HG03066 (cell line): ENCODE results near the gene SLC17A4.
"Not testable (repeated sequence)": the region's sequence is repeated elsewhere in the genome, so short reads cannot be mapped to it uniquely, and the experiment has no call there.

ENCODE experiments used
- ATAC-seq: cut with Tn5 transposase; IDR thresholded peaks from one replicate; pipeline ENCODE4 v1.9.1; 2021; ENCODE audit warnings: low read depth; ENCODE audit not compliant: unreplicated experiment

Gene SLC17A4

DNA sequence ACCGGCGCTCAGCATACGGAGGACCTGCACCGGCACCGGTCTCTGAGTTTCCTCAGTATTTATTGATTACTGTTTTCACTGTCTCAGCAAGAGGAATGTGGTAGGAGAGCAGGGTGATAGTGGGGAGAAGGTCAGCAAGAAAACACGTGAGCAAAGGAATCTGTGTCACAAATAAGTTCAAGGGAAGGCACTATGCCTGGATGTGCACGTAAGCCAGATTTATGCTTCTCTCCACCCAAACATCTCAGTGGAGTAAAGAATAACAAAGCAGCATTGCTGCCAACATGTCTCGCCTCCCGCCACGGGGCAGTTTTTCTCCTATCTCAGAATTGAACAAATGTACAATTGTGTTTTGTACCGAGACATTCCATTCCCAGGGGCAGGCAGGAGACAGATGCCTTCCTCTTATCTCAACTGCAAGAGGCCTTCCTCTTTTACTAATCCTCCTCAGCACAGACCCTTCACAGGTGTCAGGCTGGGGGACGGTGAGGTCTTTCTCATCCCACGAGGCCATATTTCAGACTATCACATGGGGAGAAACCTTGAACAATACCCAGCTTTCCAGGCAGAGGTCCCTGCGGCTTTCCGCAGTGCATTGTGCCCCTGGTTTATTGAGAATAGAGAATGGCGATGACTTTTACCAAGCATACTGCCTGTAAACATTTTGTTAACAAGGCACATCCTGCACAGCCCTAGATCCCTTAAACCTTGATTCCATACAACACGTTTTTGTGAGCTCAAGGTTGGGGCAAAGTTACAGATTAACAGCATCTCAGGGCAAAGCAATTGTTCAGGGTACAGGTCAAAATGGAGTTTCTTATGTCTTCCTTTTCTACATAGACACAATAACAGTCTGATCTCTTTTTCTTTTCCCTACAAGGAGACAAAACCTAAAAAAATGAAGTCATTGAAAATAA is 5.7 kb upstream of the SLC17A4 start:
- ATAC-seq: not testable (repeated sequence)

DNA sequence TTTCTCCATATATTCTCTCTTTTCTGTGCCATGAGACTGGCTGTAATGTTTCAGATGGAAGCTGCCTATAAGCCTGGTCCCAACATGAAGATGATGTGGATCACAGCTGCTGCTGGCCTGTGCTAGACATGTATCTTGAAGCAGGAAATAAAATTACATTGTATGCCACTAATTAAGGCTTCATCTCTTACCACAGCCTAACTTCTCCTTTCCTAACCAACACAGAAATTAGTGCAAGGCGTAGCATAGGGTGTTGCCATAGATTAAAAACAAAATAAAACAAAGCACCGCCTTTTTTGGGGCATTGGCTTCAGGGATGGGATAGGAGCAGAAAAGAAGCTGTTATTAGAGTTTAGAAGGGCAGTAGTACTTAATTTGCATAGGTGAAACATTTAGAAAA is 4.7 kb upstream of the SLC17A4 start:
- ATAC-seq: no peak

DNA sequence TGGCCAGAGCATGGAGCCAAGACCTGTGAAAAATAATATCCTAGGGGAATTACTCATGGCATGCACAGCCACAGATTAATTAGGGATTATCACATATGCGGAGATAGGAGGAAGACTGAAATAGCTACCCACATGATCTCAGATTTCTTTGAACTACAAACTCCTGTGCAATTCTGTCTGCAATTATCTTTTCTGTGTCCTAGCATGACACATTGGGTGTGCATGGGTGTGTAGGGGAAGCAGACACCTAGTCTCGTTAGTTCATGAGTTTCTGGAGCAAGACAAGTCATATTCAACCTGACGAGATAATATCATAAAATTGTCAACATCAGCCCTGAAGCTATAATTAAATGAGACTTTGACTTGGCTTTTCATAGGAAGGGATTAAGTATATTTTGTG is 3.6 kb upstream of the SLC17A4 start:
- ATAC-seq: no peak

DNA sequence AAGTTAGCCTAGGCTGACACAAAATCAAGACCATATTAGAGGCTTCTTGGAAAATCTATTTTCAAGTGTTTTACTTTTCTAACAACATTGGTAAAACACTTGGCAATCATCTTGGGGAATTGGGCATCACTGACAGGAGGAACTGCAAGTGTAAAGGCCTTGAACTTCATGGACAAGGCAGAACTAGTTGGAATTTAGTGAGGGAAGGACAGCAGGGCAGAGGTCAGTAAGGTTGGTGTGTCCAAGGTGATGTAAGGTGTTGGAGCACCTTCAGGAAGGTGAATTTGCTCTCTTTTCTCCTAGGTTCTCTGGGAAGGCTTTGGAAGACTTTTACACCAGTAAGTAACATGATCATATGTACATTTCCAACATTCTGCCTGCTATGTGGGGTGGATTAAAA is 1.5 kb upstream of the SLC17A4 start:
- ATAC-seq: no peak

DNA sequence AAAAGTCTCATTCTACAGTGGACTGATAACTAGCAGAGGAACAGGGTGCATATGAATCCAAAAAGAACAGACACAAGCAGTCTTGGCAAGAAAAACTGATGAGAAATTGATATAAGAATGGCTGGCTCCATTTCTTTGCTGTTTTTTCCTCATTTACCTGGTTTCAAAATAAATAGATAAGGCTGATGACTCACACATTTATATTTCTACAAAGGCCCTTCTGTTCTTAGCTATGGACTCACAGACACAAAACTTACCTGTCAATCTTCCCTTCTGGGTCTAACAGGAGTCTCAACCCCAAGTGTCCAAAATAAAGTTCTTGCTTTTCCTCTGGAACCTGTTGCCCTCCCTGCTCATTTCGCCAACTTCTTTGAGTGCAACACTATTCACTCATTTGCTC is 941 bp downstream of the SLC17A4 start:
- no peak for ATAC-seq

DNA sequence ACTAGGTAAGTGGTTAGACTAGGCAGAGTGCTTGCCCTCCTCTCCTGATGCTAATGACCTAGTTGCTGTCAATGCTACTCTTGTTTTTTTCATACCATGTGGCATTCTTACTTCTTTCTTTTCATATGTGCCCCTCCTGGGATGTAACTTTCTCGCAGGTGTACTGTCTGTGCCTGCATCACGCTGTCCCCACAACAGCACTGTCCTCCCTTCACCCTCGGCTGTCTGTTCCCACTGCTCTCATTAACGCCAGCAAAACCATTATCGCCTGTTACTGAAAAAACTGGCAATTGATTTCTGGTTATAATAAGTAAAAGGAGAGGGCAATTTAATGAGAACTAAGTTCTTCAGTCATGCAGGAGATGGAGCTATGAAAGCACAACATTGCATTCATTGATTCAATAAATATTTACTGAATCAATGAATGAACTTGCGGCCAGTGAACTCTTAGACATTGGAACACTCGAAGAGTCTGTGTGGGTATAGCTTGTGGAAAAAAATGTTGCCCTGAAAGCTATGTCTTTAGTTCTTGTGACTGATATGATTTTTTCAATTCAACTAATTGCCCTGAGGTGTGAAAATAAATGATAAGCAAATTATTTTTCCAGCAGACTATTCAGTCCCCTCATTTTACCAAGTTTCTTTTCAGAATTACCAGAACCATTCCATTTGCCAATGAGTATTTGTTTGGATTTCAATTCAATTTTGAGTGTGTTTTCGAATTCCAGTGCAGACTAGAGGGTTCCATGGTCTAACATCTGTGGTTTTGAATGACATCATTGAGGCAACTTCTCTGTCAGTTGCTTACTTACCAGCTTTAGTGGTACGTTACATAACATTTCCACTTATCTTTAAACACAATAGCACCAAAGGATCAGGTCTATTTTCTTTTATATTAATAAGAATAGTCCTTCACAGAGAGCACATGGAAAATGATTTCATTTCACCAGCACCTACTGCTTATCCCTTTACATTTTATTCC is 2.1 kb downstream of the SLC17A4 start:
- ATAC-seq: no peak

DNA sequence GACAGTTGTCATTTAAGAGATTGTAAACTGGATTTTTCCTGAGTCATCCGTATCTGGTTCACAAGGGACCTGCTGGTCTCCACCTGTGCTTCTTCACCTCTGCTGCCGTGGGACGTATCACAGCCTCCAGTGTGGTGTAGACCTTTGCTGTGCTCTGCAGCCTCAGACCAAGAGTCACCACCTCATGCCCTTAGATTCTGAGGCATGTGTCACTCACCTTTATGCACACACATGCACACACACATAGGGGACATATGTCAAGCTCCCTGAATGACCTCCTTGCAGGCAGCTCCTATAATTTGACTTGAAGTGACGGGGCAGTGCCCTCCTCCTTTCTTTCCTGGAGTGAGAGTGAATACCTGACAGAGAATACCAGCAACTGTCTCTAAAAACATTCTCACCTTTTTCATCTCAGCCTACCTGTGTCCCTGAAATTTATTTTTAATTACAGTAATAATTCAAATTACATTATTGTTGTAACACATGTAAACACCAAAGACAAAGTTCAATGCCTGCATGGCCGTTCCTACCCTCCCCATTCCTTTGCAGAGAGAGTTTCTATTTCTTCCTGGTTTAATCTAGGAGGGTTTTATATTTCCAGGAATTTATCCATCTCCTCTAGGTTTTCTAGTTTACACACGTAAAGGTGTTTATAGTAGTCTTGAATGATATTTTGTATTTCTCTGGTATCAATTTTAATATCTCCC is 3.5 kb downstream of the SLC17A4 start:
- no peak for ATAC-seq

DNA sequence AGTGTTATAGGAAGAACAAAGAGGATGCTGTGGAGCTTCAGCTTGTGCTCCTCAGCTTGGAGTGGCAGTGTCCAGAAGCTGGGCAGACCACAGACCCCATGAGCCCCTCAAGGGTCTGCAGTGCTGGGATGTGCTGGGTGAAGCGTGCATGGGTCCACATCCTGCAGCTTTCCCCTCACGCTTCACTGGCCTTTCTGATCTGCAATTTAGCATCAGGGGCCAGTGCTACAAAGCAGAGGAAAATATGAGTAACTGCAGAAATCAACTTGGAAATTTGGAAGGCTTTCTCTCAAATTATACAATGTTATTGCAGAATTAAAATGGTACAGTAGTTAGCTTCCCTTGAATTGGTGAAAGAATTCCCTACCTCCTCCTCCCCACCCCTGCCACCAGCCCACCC is 10.1 kb downstream of the SLC17A4 start:
- ATAC-seq: no peak

DNA sequence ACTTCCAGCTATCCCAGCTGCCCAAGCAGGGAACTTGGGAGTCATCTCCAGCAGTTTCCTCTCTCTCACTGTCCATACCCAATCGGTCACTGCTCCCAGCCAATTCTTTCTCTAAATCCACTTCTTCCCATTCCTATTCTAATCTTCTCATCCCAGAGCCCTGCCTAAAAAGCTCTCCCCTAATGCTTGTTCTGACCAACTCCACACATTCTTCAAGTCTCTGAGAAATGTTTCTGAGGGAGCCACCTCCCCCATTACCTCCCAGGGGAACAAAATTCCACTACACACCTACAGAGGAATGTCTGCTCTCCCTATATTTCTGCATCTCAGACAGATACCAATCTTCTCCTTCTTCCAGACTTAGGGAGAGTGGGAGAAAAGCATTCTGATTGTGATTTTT is 14.0 kb downstream of the SLC17A4 start:
- no peak for ATAC-seq

DNA sequence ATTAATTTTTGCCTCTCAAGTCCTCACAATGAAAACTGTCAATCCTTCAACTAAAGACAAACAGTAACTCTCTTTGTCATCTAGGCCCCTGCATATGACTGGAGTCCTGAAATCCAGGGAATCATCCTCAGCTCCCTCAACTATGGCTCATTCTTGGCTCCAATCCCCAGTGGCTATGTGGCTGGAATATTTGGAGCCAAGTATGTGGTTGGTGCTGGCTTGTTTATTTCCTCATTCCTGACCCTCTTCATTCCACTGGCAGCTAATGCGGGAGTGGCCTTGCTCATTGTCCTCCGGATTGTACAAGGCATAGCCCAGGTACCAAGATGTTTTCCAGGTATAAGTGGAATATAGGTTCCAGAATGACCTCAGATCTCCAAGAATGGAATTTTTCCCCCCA is 15.4 kb downstream of the SLC17A4 start:
- no peak for ATAC-seq

DNA sequence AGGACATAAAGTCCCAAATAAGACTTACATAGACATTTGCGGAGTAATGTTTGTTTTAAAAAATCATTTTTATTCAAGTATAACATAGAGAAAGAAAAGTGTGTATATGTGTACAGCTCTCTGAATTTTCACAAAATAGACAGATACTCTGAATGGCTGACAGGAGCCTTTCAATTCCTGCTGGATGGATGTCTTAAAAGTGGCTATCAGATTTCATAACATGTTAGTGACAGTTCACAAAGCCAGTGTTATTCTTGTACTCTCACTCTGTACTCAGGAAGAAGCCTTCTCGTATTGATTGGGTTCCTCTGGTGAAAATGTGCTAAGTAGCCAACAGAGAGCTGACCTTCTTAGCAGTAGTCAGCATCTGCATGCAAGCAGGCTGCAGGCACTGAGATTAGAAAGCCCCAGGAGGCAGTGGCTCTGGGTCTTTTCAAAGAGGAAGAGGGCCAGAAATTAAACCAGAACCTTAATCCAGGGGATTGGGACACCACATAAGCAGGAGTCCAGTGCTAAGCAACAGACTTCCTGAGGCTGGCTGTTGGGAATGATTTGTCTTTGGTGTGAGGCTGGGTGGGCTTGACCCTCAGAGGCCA is 19.7 kb downstream of the SLC17A4 start:
- ATAC-seq: no peak

DNA sequence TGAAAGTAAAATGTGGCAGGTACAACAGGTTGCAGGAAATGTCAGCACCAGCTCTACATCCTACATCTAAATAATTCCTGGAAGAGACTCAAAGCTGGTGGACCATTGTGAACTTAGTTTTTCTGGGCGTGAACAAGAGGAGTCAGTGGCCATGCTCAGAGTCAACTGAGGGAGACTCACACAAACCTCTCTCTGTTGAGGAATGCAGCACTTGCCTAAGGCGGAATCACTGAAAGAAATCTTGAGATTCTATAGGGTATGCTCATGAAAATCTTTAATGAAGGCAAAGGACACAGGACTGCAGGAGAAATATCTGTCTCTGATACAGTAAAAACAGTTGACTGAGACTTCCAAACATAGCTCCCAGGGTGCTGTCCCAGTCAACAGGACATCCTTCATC is 22.5 kb downstream of the SLC17A4 start:
- ATAC-seq: no peak

DNA sequence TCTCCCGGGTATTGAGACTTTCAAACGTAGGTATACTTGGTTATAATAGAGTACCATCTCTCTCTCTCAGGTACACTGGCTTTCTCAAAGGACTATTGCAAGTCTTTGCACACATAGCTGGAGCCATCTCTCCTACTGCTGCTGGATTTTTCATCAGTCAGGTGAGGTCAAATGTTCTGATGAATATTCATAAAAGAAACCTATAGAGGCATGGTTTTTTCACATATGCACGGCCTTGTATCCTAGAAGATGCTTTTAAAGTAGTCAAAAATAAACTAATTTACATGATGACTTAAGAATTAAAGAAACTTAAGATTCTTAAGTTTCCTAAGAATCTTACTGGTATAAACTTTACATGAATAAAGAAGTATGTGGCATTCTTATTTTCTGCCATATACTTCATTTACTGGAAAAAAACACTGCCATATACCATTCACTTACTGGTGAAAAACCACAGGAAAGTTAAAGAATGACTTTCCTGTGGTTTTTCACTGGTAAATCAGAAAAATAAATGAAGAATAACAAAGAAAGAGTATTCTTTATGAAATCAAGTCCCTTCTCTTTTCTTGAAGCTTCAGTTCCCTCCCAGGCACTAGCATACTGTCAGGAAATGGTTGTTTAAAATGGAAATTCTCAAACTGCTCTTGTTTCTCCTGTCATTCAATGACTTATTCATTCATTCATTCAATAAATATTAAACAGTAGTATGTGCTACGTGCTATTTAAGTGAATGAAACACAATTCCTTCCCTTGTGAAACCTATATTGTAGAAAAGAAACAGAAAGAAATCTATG is 23.5 kb downstream of the SLC17A4 start:
- ATAC-seq: no peak

DNA sequence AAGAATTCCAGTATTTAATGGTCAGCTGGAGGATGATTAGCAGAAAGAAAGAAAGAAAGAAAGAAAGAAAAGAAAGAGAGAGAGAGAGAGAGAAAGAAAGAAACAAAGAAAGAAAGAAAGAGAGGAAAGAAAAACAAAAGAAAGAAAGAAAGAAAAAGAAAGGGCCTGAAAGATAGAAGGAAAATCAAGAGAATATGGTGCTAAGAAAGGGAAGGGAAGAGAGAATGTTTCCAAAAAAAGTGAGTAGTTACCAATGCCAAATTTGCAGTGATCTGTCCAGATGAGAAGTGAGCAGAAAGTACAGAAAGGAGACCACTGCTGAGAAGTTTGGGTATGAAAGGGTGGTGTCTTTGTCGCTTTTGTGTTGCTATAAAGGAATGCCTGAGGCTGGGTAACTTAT is 26.6 kb downstream of the SLC17A4 start:
- ATAC-seq: no peak

DNA sequence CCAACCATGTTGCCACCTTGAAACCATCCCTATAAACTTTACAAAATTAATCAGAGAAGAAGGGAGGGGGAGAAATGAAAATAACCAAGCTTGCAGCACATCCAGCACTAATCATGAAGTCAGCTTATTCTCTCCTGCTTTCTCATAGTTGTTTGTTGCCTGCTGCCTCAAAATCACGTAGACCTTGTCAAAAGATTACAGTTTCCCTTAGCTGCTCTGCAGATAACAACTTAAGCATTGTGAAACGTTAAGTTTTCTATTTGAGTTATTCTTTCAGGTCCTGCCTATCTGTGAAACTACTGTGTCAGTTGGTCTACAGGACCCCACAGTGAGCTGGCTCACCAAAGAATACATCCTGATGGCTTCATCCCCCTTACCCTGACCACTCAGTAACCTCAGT is 32.9 kb downstream of the SLC17A4 start:
- ATAC-seq: no peak

DNA sequence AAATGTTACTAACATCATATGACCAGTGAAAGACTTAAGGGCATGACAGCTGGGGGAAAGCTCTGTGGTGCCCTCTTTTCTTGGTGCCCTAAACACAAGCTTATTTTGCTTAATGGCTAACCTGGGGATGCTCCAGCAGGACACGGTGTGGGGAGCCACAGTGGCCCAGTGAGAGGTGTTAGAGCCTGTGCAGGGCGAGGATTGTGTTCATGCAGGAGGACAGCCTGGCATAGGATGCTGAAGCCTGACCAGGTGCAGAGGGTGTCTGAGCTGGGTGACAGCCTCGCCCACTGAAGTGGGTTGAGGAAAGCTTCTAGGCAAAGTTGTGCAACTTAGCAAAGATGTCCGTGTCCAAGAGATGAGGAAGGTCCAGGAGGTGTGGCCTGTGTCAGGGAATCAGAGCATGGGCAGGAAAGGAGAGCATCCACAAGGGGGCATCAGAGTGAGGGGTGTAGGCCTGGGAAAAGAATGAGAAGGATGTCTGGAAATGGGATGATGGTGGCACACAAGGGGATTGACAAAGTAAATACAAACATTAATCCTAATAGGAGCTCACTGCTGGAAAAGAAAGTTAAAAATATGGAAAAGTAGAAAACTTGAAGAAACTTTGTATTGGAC is 33.9 kb downstream of the SLC17A4 start:
- ATAC-seq: no peak

DNA sequence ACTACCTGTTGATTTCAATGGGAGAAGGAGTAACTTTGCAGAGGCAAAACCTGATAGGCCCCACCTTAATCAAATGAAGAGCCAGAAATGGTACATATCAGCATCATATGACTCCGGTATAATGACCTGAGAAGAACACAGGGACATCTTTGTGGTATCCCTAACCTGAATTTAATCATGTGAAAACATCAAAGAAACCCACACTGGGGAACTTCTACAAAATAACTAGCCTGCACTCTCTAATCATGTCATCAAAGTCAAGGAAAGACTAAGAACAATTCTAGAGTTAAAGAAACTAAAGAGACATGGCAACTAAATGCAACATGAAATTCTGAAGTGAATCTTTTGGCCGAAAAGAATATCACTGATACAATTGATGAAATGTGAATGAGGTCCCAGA is 34.9 kb downstream of the SLC17A4 start:
- ATAC-seq: no peak

DNA sequence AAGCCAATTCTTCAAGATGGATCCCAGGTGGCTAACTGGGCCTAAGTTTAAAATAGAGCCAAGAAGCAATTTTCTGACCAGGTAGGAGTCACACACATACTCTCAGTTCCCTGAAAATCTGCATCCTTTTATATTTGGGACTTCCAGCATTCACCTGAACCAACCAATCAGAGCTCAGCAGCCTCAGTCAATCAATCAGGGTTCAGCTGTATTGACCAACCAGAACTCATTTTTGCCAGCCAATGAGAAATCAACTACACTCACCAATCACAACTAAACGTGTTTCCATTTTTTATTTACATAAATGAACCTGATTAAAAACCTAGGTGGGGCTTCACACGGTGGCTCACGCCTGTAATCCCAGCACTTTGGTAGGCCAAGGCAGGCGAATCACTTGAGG is 37.5 kb downstream of the SLC17A4 start:
- no peak for ATAC-seq

DNA sequence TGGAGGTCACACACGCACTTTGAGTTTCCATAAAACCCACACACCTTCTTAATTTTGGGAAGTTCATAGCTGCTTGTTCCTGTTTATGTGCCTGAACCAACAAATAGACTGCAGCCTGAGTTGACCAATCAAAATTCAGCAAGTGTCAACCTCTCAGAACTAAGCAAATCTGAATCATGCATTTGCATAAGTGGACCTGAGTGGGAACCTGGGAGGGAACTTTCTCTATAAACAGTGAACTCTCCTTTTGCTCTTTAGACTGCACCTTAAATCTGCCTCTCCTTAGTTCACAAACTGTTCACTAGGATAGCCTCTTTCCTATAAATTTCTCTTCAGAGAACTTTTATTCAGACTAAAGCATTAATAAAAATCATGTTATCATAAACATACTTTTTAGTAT is 39.4 kb downstream of the SLC17A4 start:
- no peak for ATAC-seq
